Measurements from ENCODE around the gene HYI. TPM values are rescaled to one million over a fixed set of nuclear protein-coding genes. Genes with fewer than 3 reads are reported as not detected.

HYI gene
- total RNA-seq, 1 donor from 2014 or later = 33.4 TPM

- Histone ChIP-seq H3K4me3 (ENCODE audit: low read length in 3 of 3) (no peak overlapping the region), H3K9ac (ENCODE audit: low read depth in 1 of 3, low read length in 3 of 3) (no peak overlapping the region), H3K4me1 (ENCODE audit: control insufficient read depth in 3 of 3, insufficient read depth in 3 of 3, low read length in 3 of 3) (peaks cover 10 to 21% (median 12%) of the 10 kb centered on the region in 3 donors), H3K36me3 (ENCODE audit: control insufficient read depth in 3 of 3, insufficient read depth in 3 of 3, low read length in 3 of 3) (peaks cover 47 to 53% (median 50%) of the 10 kb centered on the region in 3 donors), H3K9me3 (ENCODE audit: control insufficient read depth in 3 of 3, low read length in 3 of 3) (no peaks in the 10 kb centered on the region), H3K27ac (ENCODE audit: low read depth, low read length) (no peak overlapping the region), H3K27me3 (ENCODE audit: control insufficient read depth in 3 of 3, insufficient read depth in 3 of 3, low read length in 3 of 3) (no peaks in the 10 kb centered on the region)
These were observed 1.8 kb downstream of the HYI start for GRCh38 chr1:43451701-43452532.

GRCh38 chr1:43451157-43451591 lies 2.6 kb downstream of the HYI start:
- Histone ChIP-seq H3K9ac (ENCODE audit: low read depth in 1 of 3, low read length in 3 of 3) (no peak overlapping the region), H3K9me3 (ENCODE audit: control insufficient read depth in 3 of 3, low read length in 3 of 3) (no peaks in the 10 kb centered on the region), H3K4me3 (ENCODE audit: low read length in 3 of 3) (no peak overlapping the region), H3K36me3 (ENCODE audit: control insufficient read depth in 3 of 3, insufficient read depth in 3 of 3, low read length in 3 of 3) (peaks cover 54 to 60% (median 57%) of the 10 kb centered on the region in 3 donors), H3K27ac (ENCODE audit: low read depth, low read length) (no peak overlapping the region), H3K4me1 (ENCODE audit: control insufficient read depth in 3 of 3, insufficient read depth in 3 of 3, low read length in 3 of 3) (peaks cover 10 to 21% (median 12%) of the 10 kb centered on the region in 3 donors), H3K27me3 (ENCODE audit: control insufficient read depth in 3 of 3, insufficient read depth in 3 of 3, low read length in 3 of 3) (no peaks in the 10 kb centered on the region)

- H3K9ac ChIP-seq (ENCODE audit: low read depth in 1 of 3, low read length in 3 of 3) = no peak overlapping the region
- no peak overlapping the region for H3K4me3 ChIP-seq (ENCODE audit: low read length in 3 of 3)
- H3K27ac ChIP-seq (ENCODE audit: low read depth, low read length) = no peak overlapping the region
- H3K9me3 ChIP-seq (ENCODE audit: control insufficient read depth in 3 of 3, low read length in 3 of 3) = no peaks in the 10 kb centered on the region
- H3K27me3 ChIP-seq (ENCODE audit: control insufficient read depth in 3 of 3, insufficient read depth in 3 of 3, low read length in 3 of 3) = no peaks in the 10 kb centered on the region
- H3K36me3 ChIP-seq (ENCODE audit: control insufficient read depth in 3 of 3, insufficient read depth in 3 of 3, low read length in 3 of 3) = peaks cover 62 to 68% (median 65%) of the 10 kb centered on the region in 3 donors
- H3K4me1 ChIP-seq (ENCODE audit: control insufficient read depth in 3 of 3, insufficient read depth in 3 of 3, low read length in 3 of 3) = peaks cover 10 to 21% (median 12%) of the 10 kb centered on the region in 3 donors
These were observed 3.3 kb downstream of the HYI start for GRCh38 chr1:43450251-43450941.

- no peaks in the 10 kb centered on the region for H3K9me3 ChIP-seq (ENCODE audit: control insufficient read depth in 3 of 3, low read length in 3 of 3)
- peaks cover 67 to 73% (median 68%) of the 10 kb centered on the region in 3 donors for H3K36me3 ChIP-seq (ENCODE audit: control insufficient read depth in 3 of 3, insufficient read depth in 3 of 3, low read length in 3 of 3)
- no peaks in the 10 kb centered on the region for H3K27me3 ChIP-seq (ENCODE audit: control insufficient read depth in 3 of 3, insufficient read depth in 3 of 3, low read length in 3 of 3)
- no peak overlapping the region for H3K4me3 ChIP-seq (ENCODE audit: low read length in 3 of 3)
- H3K4me1 ChIP-seq (ENCODE audit: control insufficient read depth in 3 of 3, insufficient read depth in 3 of 3, low read length in 3 of 3) = peaks cover 8 to 16% (median 11%) of the 10 kb centered on the region in 3 donors
- H3K27ac ChIP-seq (ENCODE audit: low read depth, low read length) = no peak overlapping the region
- no peak overlapping the region for H3K9ac ChIP-seq (ENCODE audit: low read depth in 1 of 3, low read length in 3 of 3)
These were observed 4.0 kb downstream of the HYI start for GRCh38 chr1:43449708-43450069.

- no peak overlapping the region for H3K4me3 ChIP-seq (ENCODE audit: low read length in 3 of 3)
- H3K9ac ChIP-seq (ENCODE audit: low read depth in 1 of 3, low read length in 3 of 3) = no peak overlapping the region
- H3K4me1 ChIP-seq (ENCODE audit: control insufficient read depth in 3 of 3, insufficient read depth in 3 of 3, low read length in 3 of 3) = peaks cover 5 to 11% (median 6%) of the 10 kb centered on the region in 3 donors
- H3K36me3 ChIP-seq (ENCODE audit: control insufficient read depth in 3 of 3, insufficient read depth in 3 of 3, low read length in 3 of 3) = peaks cover 72 to 78% (median 74%) of the 10 kb centered on the region in 3 donors
- no peaks in the 10 kb centered on the region for H3K27me3 ChIP-seq (ENCODE audit: control insufficient read depth in 3 of 3, insufficient read depth in 3 of 3, low read length in 3 of 3)
- no peaks in the 10 kb centered on the region for H3K9me3 ChIP-seq (ENCODE audit: control insufficient read depth in 3 of 3, low read length in 3 of 3)
- H3K27ac ChIP-seq (ENCODE audit: low read depth, low read length) = no peak overlapping the region
These were observed 4.6 kb downstream of the HYI start for GRCh38 chr1:43448955-43449707.

- Histone ChIP-seq H3K4me1 (ENCODE audit: control insufficient read depth in 3 of 3, insufficient read depth in 3 of 3, low read length in 3 of 3) (peaks cover 3 to 9% (median 6%) of the 10 kb centered on the region in 3 donors), H3K27me3 (ENCODE audit: control insufficient read depth in 3 of 3, insufficient read depth in 3 of 3, low read length in 3 of 3) (no peaks in the 10 kb centered on the region), H3K27ac (ENCODE audit: low read depth, low read length) (no peak overlapping the region), H3K4me3 (ENCODE audit: low read length in 3 of 3) (no peak overlapping the region), H3K9me3 (ENCODE audit: control insufficient read depth in 3 of 3, low read length in 3 of 3) (no peaks in the 10 kb centered on the region), H3K9ac (ENCODE audit: low read depth in 1 of 3, low read length in 3 of 3) (peak overlapping the region in 1 of 3 donors; percentile 33), H3K36me3 (ENCODE audit: control insufficient read depth in 3 of 3, insufficient read depth in 3 of 3, low read length in 3 of 3) (peaks cover 83 to 89% (median 84%) of the 10 kb centered on the region in 3 donors)
These were observed 5.6 kb downstream of the HYI start for GRCh38 chr1:43447891-43448708.

GRCh38 chr1:43446881-43447835 lies 6.6 kb downstream of the HYI start:
- no peaks in the 10 kb centered on the region for H3K27me3 ChIP-seq (ENCODE audit: control insufficient read depth in 3 of 3, insufficient read depth in 3 of 3, low read length in 3 of 3)
- no peaks in the 10 kb centered on the region for H3K4me1 ChIP-seq (ENCODE audit: control insufficient read depth in 3 of 3, insufficient read depth in 3 of 3, low read length in 3 of 3)
- no peak overlapping the region for H3K27ac ChIP-seq (ENCODE audit: low read depth, low read length)
- H3K36me3 ChIP-seq (ENCODE audit: control insufficient read depth in 3 of 3, insufficient read depth in 3 of 3, low read length in 3 of 3) = peaks cover 90 to 96% (median 94%) of the 10 kb centered on the region in 3 donors
- H3K9ac ChIP-seq (ENCODE audit: low read depth in 1 of 3, low read length in 3 of 3) = no peak overlapping the region
- H3K4me3 ChIP-seq (ENCODE audit: low read length in 3 of 3) = no peak overlapping the region
- H3K9me3 ChIP-seq (ENCODE audit: control insufficient read depth in 3 of 3, low read length in 3 of 3) = no peaks in the 10 kb centered on the region

- Histone ChIP-seq H3K27ac (ENCODE audit: low read depth, low read length) (no peak overlapping the region), H3K36me3 (ENCODE audit: control insufficient read depth in 3 of 3, insufficient read depth in 3 of 3, low read length in 3 of 3) (peaks cover 91 to 95% (median 94%) of the 10 kb centered on the region in 3 donors), H3K9me3 (ENCODE audit: control insufficient read depth in 3 of 3, low read length in 3 of 3) (no peaks in the 10 kb centered on the region), H3K27me3 (ENCODE audit: control insufficient read depth in 3 of 3, insufficient read depth in 3 of 3, low read length in 3 of 3) (no peaks in the 10 kb centered on the region), H3K9ac (ENCODE audit: low read depth in 1 of 3, low read length in 3 of 3) (peak overlapping the region in 1 of 3 donors; percentile 21), H3K4me1 (ENCODE audit: control insufficient read depth in 3 of 3, insufficient read depth in 3 of 3, low read length in 3 of 3) (no peaks in the 10 kb centered on the region), H3K4me3 (ENCODE audit: low read length in 3 of 3) (no peak overlapping the region)
These were observed 7.4 kb downstream of the HYI start for GRCh38 chr1:43446388-43446740.

All from skeletal muscle tissue (tissue), 4 donors.